OCI-LY7 (cell line): ENCODE data around the gene EDNRB.

Experiments
- EZH2phosphoT487 ChIP-seq: fragments of 200-600 bp; sonication (generic); IDR thresholded peaks from 2 replicates; pipeline ENCODE4 v1.6.1; 2018; ENCODE audit warnings: low read depth, borderline replicate concordance, mild to moderate bottlenecking, mixed run types, antibody characterized with exemption, low read length, moderate library complexity, mixed read lengths
- TF ChIP-seq, protein P1 (sequence below): fragments of 200-600 bp; sonication (generic); conservative IDR thresholded peaks from 2 replicates; pipeline ENCODE4 v1.5.1; 2014; ENCODE audit warnings: mild to moderate bottlenecking, antibody characterized with exemption, low read length, moderate library complexity, mixed read lengths

DNA sequence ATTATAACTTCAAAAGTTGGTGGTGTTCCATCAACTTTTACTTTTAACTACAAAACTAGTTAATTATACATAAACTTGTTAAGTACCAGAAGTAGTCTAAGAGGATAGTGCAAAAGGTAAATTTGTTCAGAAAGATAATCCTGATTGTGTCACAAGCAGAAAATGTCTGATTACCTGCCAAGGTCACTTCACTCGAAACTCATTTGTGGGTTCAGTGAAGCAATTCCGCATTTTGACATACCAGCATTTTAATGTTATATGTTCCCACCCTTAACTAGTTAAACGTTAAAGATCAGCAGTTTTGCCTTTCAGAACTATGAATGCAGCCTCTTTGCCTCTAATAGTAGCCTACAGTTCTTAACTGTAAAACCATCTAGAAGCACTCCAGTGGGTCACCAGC is 5.6 kb downstream of the EDNRB start:
- TF ChIP-seq, protein P1, sequence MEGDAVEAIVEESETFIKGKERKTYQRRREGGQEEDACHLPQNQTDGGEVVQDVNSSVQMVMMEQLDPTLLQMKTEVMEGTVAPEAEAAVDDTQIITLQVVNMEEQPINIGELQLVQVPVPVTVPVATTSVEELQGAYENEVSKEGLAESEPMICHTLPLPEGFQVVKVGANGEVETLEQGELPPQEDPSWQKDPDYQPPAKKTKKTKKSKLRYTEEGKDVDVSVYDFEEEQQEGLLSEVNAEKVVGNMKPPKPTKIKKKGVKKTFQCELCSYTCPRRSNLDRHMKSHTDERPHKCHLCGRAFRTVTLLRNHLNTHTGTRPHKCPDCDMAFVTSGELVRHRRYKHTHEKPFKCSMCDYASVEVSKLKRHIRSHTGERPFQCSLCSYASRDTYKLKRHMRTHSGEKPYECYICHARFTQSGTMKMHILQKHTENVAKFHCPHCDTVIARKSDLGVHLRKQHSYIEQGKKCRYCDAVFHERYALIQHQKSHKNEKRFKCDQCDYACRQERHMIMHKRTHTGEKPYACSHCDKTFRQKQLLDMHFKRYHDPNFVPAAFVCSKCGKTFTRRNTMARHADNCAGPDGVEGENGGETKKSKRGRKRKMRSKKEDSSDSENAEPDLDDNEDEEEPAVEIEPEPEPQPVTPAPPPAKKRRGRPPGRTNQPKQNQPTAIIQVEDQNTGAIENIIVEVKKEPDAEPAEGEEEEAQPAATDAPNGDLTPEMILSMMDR, result no peak
- TF ChIP-seq EZH2phosphoT487, result no peak
